Glomerular visceral epithelial cell (primary cell): ENCODE data around the gene HTT-AS.
"Not testable (repeated sequence)": the region's sequence is repeated elsewhere in the genome, so short reads cannot be mapped to it uniquely, and the experiment has no call there.

Experiments
- DNase-seq: peaks from one replicate; pipeline ENCODE4 v3.0.0-alpha.2; 2016; ENCODE audit errors: extremely low spot score

The HTT-AS gene

GRCh38 chr4:3051141-3051897 lies 23.0 kb downstream of the HTT-AS start:
- DNase-seq = not testable (repeated sequence)

GRCh38 chr4:3047464-3048286 lies 26.7 kb downstream of the HTT-AS start:
- DNase-seq = peak; percentile 69

- no peak for DNase-seq
These were observed 27.7 kb downstream of the HTT-AS start for GRCh38 chr4:3046623-3047022.

- DNase-seq = no peak
These were observed 28.2 kb downstream of the HTT-AS start for GRCh38 chr4:3046162-3046561.

GRCh38 chr4:3044870-3045819 lies 29.2 kb downstream of the HTT-AS start:
- no peak for DNase-seq

GRCh38 chr4:3043282-3044020 lies 30.9 kb downstream of the HTT-AS start:
- DNase-seq = no peak

- DNase-seq = no peak
These were observed 32.1 kb downstream of the HTT-AS start for GRCh38 chr4:3042226-3042625.

- DNase-seq = peak; percentile 41
These were observed 32.9 kb downstream of the HTT-AS start for GRCh38 chr4:3041192-3042142.

GRCh38 chr4:3040452-3041191 lies 33.7 kb downstream of the HTT-AS start:
- no peak for DNase-seq

GRCh38 chr4:3039706-3040366 lies 34.5 kb downstream of the HTT-AS start:
- no peak for DNase-seq

- no peak for DNase-seq
These were observed 36.3 kb downstream of the HTT-AS start for GRCh38 chr4:3037957-3038461.

GRCh38 chr4:3036131-3036952 lies 38.0 kb downstream of the HTT-AS start:
- no peak for DNase-seq

- DNase-seq = no peak
These were observed 38.7 kb downstream of the HTT-AS start for GRCh38 chr4:3035674-3036073.

GRCh38 chr4:3035249-3035648 lies 39.1 kb downstream of the HTT-AS start:
- DNase-seq = no peak

- no peak for DNase-seq
These were observed 40.1 kb downstream of the HTT-AS start for GRCh38 chr4:3034231-3034630.

- DNase-seq = peak; percentile 25
These were observed 42.8 kb downstream of the HTT-AS start for GRCh38 chr4:3031357-3032082.
